Measurements from ENCODE around the gene IL6.

IL6 gene

DNA sequence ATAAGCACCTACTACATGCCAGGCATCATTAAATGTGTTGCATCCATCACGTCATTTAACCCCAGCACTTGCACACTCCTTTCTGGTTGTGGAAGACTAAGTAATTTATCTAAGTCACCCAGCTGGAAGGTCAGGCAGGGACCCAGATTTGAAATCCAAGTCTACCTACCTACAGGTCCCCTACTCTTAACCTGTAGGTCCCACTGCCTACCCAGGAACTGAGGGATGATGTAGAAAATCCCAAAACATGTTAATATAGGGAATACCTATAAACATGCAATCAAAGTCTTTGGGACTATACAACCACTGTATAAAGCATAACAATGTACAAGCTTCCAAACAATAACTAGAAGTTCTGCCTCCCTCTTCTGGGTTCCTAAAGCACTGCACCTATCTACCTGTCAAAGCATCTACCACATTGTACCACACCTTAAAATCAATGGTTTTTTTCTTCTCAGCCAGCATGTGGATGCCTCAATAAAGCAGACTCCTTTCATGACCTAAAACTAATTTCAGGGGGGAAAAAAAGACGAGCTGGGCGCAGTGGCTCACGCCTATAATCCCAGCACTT lies 5.6 kb downstream of the IL6 start:
- no peak overlapping the region for H3K27ac ChIP-seq
- TF ChIP-seq, protein P1, sequence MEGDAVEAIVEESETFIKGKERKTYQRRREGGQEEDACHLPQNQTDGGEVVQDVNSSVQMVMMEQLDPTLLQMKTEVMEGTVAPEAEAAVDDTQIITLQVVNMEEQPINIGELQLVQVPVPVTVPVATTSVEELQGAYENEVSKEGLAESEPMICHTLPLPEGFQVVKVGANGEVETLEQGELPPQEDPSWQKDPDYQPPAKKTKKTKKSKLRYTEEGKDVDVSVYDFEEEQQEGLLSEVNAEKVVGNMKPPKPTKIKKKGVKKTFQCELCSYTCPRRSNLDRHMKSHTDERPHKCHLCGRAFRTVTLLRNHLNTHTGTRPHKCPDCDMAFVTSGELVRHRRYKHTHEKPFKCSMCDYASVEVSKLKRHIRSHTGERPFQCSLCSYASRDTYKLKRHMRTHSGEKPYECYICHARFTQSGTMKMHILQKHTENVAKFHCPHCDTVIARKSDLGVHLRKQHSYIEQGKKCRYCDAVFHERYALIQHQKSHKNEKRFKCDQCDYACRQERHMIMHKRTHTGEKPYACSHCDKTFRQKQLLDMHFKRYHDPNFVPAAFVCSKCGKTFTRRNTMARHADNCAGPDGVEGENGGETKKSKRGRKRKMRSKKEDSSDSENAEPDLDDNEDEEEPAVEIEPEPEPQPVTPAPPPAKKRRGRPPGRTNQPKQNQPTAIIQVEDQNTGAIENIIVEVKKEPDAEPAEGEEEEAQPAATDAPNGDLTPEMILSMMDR (conservative IDR thresholded peaks at IDR 0.05), result peak; percentile 72

DNA sequence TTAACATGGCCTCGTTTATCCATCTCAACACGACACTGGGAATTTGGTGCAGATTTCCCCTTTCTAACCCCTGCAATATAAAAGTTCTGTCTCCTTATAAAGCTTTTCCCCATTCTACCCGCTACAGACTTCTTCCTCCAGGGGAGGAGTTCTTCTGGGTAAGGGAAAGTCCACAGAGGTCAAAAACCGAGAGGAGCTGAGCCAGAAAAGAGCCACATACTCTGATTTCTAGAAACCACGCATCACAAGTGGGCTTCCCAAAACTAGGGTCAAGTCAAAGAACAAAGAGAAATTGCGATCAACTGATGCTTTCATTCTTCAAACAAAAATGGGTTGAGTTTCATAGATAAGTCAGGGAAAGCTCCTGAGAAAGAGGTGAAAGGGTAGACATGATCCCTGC lies 6.8 kb downstream of the IL6 start:
- H3K27ac ChIP-seq, result no peak overlapping the region
- TF ChIP-seq, protein P1 (conservative IDR thresholded peaks at IDR 0.05), result no peak

- TF ChIP-seq, protein P1 (conservative IDR thresholded peaks at IDR 0.05), result no peak
- H3K27ac ChIP-seq, result no peak overlapping the region
Measured at GRCh38 chr7:22743014-22743413, 16.0 kb downstream of the IL6 start.

DNA sequence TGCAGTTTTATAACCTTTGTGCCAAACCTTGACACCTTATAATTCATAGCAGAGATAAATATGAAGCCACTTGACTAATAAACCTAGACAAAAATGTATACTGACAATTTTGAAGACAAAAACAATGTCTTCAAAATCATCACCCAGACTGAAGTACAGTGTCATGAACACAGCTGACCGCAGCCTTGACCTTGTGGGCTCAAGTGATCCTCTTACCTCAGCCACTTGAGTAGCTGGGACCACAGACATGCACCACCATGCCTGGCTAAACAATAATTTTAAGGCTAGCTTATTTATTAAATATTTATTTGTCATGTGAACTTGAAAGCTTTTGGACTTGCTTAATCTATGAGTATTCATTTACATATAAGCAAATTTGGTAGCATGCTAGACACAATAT lies 24.3 kb downstream of the IL6 start:
- no peak overlapping the region for H3K27ac ChIP-seq
- TF ChIP-seq, protein P1 (conservative IDR thresholded peaks at IDR 0.05), result no peak

GRCh38 chr7:22757338-22757994 lies 30.5 kb downstream of the IL6 start:
- TF ChIP-seq, protein P1 (conservative IDR thresholded peaks at IDR 0.05), result no peak
- no peak overlapping the region for H3K27ac ChIP-seq

DNA sequence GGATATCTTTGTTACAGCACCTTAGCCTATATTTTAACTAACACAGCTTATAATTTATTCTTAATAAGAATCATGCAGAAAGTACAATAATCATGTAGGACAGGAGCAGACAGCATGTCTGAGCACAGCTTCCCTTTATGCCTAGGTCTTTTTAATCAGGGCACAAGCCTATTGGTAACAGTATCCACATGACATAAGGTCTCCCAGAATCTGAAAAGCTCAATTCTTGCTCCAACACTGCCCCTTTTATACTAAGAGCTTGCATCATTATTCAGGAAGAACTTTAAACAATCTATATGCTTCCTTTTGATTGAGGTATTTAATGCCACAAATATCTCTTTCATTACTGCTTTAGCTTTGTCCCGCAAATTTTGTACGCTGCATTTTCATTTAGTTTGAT lies 31.6 kb downstream of the IL6 start:
- no peak overlapping the region for H3K27ac ChIP-seq
- TF ChIP-seq, protein P1 (conservative IDR thresholded peaks at IDR 0.05), result no peak

GRCh38 chr7:22759721-22760120 lies 32.7 kb downstream of the IL6 start:
- H3K27ac ChIP-seq, result no peak overlapping the region
- TF ChIP-seq, protein P1 (conservative IDR thresholded peaks at IDR 0.05), result no peak

Measured in VCaP (cell line).